HUES6 (cell line): Measurements from ENCODE around the gene BMI1.
"Not testable (repeated sequence)": the region's sequence is repeated elsewhere in the genome, so short reads cannot be mapped to it uniquely, and the experiment has no call there.

Experiments
- H3K27ac ChIP-seq: 2 replicates; pipeline ENCODE4 v1.7.0; 2013; ENCODE audit warnings: low read depth, mild to moderate bottlenecking, low read length, inconsistent platforms
- H3K27me3 ChIP-seq: 2 replicates; pipeline ENCODE4 v1.6.1; 2013; ENCODE audit warnings: low read length; ENCODE audit not compliant: control insufficient read depth, insufficient read depth
- H3K36me3 ChIP-seq: 2 replicates; pipeline ENCODE4 v1.6.1; 2013; ENCODE audit warnings: low read length; ENCODE audit not compliant: control insufficient read depth, insufficient read depth
- H3K4me1 ChIP-seq: 2 replicates; pipeline ENCODE4 v1.6.1; 2013; ENCODE audit warnings: low read length; ENCODE audit not compliant: control insufficient read depth, insufficient read depth
- H3K4me3 ChIP-seq: 2 replicates; pipeline ENCODE4 v1.5.1; 2013; ENCODE audit warnings: low read depth, low read length
- H3K9ac ChIP-seq: one replicate; pipeline ENCODE4 v1.6.1; 2013; ENCODE audit warnings: mild to moderate bottlenecking, low read length
- H3K9me3 ChIP-seq: 2 replicates; pipeline ENCODE4 v1.6.1; 2013; ENCODE audit warnings: low read depth, low read length; ENCODE audit not compliant: control insufficient read depth, insufficient read depth

Gene BMI1

DNA sequence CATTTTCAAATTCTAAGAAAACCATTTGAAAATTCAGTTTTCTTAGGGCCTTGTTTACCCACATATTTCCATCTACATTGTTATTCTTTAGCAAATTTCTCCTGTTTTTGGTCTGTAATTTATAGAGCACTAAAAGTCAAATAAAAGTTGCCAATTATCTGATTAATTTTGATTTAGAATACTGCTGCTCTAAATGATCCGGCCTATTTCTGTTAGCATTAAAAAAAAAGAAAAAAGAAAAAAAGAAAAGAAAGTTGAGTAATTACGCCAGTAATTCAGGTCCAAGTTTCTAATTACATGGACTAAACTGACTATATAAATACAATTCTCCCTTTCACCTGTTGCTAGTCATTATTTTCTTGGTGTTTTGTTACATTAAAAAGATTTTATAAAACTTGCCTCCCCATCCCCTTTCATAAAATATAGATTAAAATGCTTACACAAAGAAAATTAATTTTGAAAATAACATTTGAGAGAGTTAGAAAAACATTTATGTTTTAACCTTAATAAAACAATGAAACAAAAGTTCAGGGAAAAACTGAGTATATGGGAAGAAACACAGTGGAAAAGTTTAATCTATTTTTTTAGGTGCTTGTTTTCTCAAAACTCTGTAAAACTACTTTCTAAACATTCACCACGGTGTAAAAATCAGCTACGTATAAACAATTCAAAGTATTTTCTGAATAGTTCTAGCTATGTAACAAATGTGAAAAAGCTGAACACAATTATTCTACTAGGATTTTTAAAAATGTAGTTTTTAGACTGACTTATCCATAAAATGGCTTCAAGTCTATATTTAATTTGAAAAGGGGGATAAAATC is 11.5 kb upstream of the BMI1 start:
- Histone ChIP-seq H3K4me3 (no peak overlapping the region), H3K9ac (no peak overlapping the region), H3K9me3 (no peaks in the 10 kb centered on the region), H3K36me3 (no peaks in the 10 kb centered on the region), H3K4me1 (no peaks in the 10 kb centered on the region), H3K27me3 (peaks cover 15% of the 10 kb centered on the region), H3K27ac (no peak overlapping the region)

DNA sequence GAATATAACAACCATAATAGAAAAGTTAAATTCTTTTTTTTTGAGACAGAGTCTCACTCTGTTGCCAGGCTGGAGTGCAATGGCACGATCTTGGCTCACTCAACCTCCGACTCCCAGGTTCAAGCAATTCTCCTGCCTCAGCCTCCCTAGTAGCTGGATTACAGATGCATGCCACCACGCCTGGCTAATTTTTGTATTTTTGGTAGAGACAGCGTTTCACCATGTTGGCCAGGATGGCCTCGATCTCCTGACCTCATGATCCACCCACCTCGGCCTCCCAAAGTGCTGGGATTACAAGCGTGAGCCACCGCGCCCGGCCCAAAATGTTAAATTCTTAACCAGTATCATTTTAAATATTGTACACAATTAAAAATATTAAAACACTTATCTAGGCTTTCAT is 10.9 kb upstream of the BMI1 start:
- H3K4me1 ChIP-seq, H3K4me3 ChIP-seq, H3K36me3 ChIP-seq, H3K9me3 ChIP-seq, H3K9ac ChIP-seq, H3K27ac ChIP-seq: not testable (repeated sequence)
- peaks cover 21% of the 10 kb centered on the region for H3K27me3 ChIP-seq

DNA sequence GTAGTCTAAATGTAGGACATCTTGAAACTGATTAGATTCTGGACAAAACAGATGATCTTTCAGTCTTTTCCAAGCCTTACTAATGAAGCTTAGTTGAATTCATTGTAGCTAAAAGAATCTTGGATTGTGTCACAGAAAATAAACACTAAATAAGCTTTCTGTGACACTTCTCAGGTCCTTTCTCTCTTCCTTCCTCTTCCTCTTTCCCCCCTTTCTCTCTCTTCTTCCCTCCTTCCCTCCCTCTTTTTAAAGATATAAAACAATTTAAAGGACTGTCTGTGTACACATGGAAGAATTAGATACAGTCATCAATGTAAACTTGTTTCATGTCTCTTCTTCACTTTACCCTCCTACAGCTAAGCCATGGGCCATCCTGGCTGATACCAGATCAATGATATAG is 10.0 kb upstream of the BMI1 start:
- H3K27me3 ChIP-seq = peaks cover 30% of the 10 kb centered on the region
- no peak overlapping the region for H3K4me3 ChIP-seq
- H3K9me3 ChIP-seq = no peaks in the 10 kb centered on the region
- no peaks in the 10 kb centered on the region for H3K4me1 ChIP-seq
- H3K36me3 ChIP-seq = no peaks in the 10 kb centered on the region
- no peak overlapping the region for H3K27ac ChIP-seq
- H3K9ac ChIP-seq = no peak overlapping the region

DNA sequence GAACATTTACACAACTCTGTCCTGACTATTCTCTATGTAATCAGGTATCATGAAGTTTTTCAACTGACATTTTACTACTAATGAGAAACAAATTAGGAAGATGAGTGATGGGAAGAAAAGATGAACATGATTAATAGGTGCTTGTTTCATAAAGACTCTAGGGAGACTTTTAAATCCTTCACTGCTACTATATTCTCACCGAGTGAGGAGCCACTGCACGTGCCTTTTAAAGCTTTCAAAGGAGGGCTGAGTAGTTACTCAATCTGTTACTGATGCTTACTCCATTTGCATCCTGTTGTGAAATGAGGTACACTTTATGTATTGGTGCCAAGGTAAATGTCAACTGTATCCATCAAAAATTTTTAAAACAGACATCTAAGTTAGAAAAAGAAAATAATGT is 6.0 kb upstream of the BMI1 start:
- Histone ChIP-seq H3K9me3 (no peaks in the 10 kb centered on the region), H3K9ac (no peak overlapping the region)

DNA sequence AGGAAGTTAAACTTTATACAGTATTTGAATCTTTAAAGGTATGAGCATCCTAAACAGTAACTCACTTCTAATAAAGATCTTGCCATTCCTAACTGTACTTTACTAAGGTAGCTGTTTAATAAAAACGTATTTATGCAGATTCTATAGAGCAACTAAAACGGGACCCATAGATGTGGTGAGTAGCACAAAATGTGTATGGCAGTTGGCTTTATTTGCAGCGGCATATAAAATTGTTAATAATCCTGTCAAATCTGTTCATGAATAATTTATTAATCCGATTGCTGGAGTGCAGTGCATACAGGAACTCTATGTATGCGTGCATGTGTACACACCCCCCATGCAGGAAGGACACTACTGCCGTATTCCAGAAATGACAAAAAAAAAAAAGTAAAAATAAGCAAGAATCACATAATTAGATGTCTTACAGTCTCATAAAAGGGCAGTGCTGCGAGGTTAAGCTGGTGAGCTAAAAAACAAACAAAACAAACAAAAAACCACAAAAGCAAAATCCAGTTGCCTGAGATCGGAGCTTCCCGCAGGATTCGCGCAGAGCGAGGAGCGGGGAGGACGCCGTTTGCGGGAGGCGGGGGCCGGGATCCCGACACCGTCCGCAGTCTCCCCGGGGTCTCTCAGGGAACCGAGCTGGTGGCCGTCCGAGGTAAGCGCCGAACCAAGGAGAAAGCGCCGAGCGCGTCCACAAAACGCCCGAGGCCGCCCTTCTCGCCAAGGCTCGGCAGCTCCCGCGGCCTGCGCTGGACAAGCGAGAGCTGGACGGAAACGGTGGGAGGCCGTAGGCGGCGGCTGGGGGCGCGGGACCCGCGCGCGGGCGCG is 5.2 kb upstream of the BMI1 start:
- Histone ChIP-seq H3K27ac (no peak overlapping the region), H3K4me1 (peaks cover 21% of the 10 kb centered on the region), H3K4me3 (peak overlapping the region; percentile 88), H3K36me3 (no peaks in the 10 kb centered on the region), H3K9ac (peak overlapping the region; percentile 67), H3K27me3 (peaks cover 69% of the 10 kb centered on the region), H3K9me3 (no peaks in the 10 kb centered on the region)

More for the DNA sequence above, 6.0 kb upstream of the BMI1 start:
- Histone ChIP-seq H3K4me1 (peaks cover 18% of the 10 kb centered on the region), H3K27ac (no peak overlapping the region), H3K4me3 (no peak overlapping the region), H3K27me3 (peaks cover 64% of the 10 kb centered on the region), H3K36me3 (no peaks in the 10 kb centered on the region)

DNA sequence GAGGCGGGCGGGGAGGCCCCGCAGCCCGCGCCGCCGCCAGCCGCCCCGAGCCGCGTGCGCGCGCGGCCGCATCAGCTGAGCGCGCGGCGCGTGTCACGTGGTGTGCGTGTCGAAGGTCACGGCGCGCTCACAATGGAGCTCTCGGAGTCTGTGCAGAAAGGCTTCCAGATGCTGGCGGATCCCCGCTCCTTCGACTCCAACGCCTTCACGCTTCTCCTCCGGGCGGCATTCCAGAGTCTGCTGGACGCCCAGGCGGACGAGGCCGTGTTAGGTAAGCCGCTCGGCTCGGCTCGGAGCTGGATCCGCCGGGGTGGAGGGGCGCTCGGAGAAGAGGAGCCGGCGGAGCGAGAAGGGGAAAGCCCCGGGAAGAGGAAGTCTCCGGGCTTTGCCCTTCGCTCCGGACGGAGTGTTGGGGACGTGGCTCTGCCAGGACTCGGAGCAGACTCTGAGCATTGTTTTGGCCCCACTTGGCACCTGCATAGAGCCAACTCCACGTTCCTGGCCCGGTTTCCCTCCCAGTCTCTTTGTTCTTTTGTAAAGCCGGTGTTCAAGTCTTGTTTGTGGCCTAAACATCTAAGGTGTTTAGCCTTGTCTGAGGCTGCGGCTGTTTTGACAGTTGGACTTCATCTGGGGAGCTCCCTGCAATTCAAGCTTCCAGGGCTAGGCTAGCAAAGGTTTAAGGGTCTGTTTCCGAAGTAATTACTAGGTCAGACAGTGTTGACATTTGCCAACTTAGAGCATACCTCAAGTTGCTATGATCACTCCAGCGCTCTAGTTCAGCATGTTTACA is 4.4 kb upstream of the BMI1 start, which contains the start of gene COMMD3:
Gene COMMD3 (plus strand): TSS at position 103 of the 790 bp plus-strand sequence. CDS start 30 bp downstream, at position 133.
- H3K27ac ChIP-seq = no peak within 1 kb of the TSS; the same call in 1 of the 2 replicates
- H3K27me3 ChIP-seq = peaks cover 72% of the 10 kb centered on the region
- peaks cover 21% of the 10 kb centered on the region for H3K4me1 ChIP-seq
- H3K36me3 ChIP-seq = no peaks in the 10 kb centered on the region
- no peaks in the 10 kb centered on the region for H3K9me3 ChIP-seq
- H3K9ac ChIP-seq = peak within 1 kb of the TSS; percentile 79
- H3K4me3 ChIP-seq = peak within 1 kb of the TSS; percentile 88

DNA sequence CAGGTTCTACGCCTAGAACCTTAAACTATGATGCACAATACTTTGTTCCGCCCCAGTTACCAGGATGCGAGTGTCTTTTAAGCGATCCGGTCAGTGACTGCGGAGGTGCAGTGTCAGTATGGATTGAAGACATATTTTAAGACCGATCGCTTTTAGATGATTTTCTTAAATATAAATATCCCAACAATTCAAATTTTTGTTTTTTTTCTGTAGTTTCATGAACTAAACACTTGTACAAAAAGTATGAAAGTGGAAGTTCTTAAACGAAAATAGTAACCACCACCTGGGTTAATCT is 3.9 kb upstream of the BMI1 start:
- peak overlapping the region; percentile 88 for H3K4me3 ChIP-seq
- H3K9me3 ChIP-seq = no peaks in the 10 kb centered on the region
- peak overlapping the region; percentile 79 for H3K9ac ChIP-seq
- peaks cover 75% of the 10 kb centered on the region for H3K27me3 ChIP-seq
- no peaks in the 10 kb centered on the region for H3K36me3 ChIP-seq
- no peak overlapping the region for H3K27ac ChIP-seq
- peaks cover 21% of the 10 kb centered on the region for H3K4me1 ChIP-seq

DNA sequence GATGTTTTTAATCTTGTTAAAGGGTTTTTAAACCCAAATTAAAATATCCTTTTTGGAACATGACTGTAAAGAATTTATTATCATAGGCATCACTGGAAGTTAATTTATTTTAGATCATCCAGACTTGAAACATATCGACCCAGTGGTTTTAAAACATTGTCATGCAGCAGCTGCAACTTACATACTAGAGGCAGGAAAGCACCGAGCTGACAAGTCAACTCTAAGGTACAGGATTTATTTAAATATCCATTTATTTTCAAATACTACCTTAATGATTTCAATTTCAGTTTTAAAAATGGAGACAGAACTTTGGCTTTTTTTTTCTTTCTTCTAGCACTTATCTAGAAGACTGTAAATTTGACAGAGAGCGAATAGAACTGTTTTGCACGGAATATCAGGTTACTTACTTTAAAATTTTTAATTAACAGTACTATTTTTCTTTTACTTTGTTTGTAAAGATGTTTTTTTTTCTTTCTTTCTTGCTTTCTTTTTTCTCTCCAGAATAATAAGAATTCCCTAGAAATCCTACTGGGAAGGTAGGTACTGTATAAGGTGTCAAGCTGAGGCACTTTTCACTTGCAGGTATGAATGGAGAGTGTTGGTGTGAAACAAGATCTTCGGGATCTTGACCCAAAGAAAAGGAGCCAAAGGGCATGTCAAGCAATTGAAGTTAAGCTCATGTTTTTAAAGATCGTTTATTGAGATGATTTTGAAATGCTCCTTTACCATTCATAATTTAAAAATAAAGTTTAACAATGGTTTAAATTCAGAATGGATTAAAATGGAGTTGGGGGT is 2.9 kb upstream of the BMI1 start:
- peaks cover 84% of the 10 kb centered on the region for H3K27me3 ChIP-seq
- peaks cover 28% of the 10 kb centered on the region for H3K4me1 ChIP-seq
- no peak overlapping the region for H3K4me3 ChIP-seq
- H3K9ac ChIP-seq = no peak overlapping the region
- no peak overlapping the region for H3K27ac ChIP-seq
- no peaks in the 10 kb centered on the region for H3K9me3 ChIP-seq
- H3K36me3 ChIP-seq = no peaks in the 10 kb centered on the region

DNA sequence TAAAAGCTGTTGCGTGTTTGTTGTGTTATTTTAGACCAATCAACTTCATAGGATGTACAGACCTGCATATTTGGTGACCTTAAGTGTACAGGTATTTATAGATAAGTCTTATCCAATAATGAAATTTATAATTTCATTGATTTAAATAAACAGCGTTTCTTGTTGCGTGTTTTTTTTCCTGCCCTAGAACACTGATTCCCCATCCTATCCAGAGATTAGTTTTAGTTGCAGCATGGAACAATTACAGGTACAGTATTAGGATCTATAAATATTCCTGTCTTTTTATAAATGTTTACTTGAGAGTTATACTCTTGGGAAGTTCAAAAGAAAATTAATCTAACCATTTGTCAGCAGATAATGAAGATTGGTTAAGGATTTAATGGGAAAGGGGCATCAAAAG is 2.1 kb upstream of the BMI1 start:
- peaks cover 36% of the 10 kb centered on the region for H3K4me1 ChIP-seq
- H3K9me3 ChIP-seq = no peaks in the 10 kb centered on the region
- no peak overlapping the region for H3K4me3 ChIP-seq
- H3K27ac ChIP-seq = no peak overlapping the region
- H3K27me3 ChIP-seq = peaks cover 84% of the 10 kb centered on the region
- H3K36me3 ChIP-seq = no peaks in the 10 kb centered on the region
- no peak overlapping the region for H3K9ac ChIP-seq

DNA sequence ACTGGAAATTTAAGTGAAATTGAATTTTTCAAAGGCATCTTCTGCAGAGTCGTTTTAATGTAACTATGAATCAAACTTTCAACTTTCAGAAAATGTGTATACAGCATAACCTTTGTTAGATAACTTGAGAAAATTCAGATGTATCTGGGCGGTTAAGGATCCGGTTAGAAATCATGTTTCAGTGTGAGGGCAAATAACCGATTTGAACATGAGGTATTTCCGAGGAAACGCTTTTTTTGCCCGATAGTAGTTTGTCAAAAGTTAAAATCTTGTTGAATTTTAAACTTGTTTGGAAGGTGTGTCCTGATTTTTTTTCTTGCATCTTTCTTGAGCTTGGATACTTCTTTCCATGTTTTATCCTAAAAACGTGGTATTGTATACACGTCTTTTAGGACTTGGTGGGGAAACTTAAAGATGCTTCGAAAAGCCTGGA is 1.3 kb upstream of the BMI1 start:
- Histone ChIP-seq H3K27ac (no peak overlapping the region), H3K27me3 (peaks cover 84% of the 10 kb centered on the region), H3K9me3 (no peaks in the 10 kb centered on the region), H3K9ac (no peak overlapping the region), H3K4me1 (peaks cover 44% of the 10 kb centered on the region), H3K36me3 (no peaks in the 10 kb centered on the region), H3K4me3 (no peak overlapping the region)
